B cell (primary cell): ENCODE data around the gene ARRDC1. TPM values are rescaled to one million over a fixed set of nuclear protein-coding genes. Genes with fewer than 3 reads are reported as not detected.
A peak's percentile ranks its signal among the peaks of the same experiment; 100 is the strongest.
"Not testable (repeated sequence)": the region's sequence is repeated elsewhere in the genome, so short reads cannot be mapped to it uniquely, and the experiment has no call there.

Experiments used
- ATAC-seq: fragments of 200-7000 bp; cut with Tn5 transposase; one replicate; pipeline ENCODE4 v1.10.0; 2021; ENCODE audit warnings: low read depth, mild to moderate bottlenecking, moderate number of reproducible peaks, moderate library complexity
- CTCF ChIA-PET: fragments of 350-600 bp; sonication (Branson Sonifier 250); formaldehyde crosslinking; loops from one replicate; lab custom pipeline; 2021; ENCODE audit warnings: antibody characterized with exemption, inconsistent platforms; lab: Charles Lee
- POLR2A ChIA-PET: fragments of 350-600 bp; sonication (Branson Sonifier 250); formaldehyde crosslinking; loops from one replicate; lab custom pipeline; 2021; ENCODE audit warnings: antibody characterized with exemption; lab: Charles Lee
- DNase-seq: peaks from one replicate; pipeline ENCODE4 v3.0.0; 2013
- H2AFZ ChIP-seq: 2 replicates; pipeline ENCODE4 v1.6.1; 2012; ENCODE audit warnings: mild to moderate bottlenecking, low read depth, low read length; ENCODE audit not compliant: insufficient read depth, poor library complexity, severe bottlenecking
- H3K27ac ChIP-seq, 2 donors: 1 replicate in 1 of 2; 2 replicates in 1 of 2; pipeline ENCODE4 v1.5.1; 2012 to 2013; ENCODE audit warnings: low read length in 2 of 2, mild to moderate bottlenecking in 2 of 2, moderate library complexity in 1 of 2
- H3K27me3 ChIP-seq, 4 experiments: fragments of 200-600 bp in 1 of 4; sonication (generic) in 1 of 4; replicated peaks in 1 of 4; 1 replicate in 2 of 4; 2 replicates in 2 of 4; pipeline versions ENCODE4 v1.6.1 to v1.7.0; 2013 to 2016; ENCODE audit warnings: low read length in 3 of 4, mild to moderate bottlenecking in 2 of 4, mixed read lengths in 1 of 4, moderate library complexity in 1 of 4; ENCODE audit not compliant: insufficient read depth in 4 of 4, control insufficient read depth in 3 of 4; ENCODE audit errors: control extremely low read depth in 1 of 4
- H3K36me3 ChIP-seq, 2 experiments: replicated peaks in 1 of 2; 1 replicate in 1 of 2; 2 replicates in 1 of 2; pipeline versions ENCODE4 v1.6.1 to v1.7.1; 2013; ENCODE audit warnings: low read length in 1 of 2; ENCODE audit not compliant: insufficient read depth in 2 of 2, control insufficient read depth in 1 of 2; ENCODE audit errors: control extremely low read depth in 1 of 2, extremely low read depth in 1 of 2
- H3K4me1 ChIP-seq, 2 donors: fragments of 200-600 bp in 1 of 2; sonication (generic) in 1 of 2; 1 replicate in 1 of 2; 2 replicates in 1 of 2; pipeline versions ENCODE4 v1.5.1 to v1.6.1; 2013 to 2017; ENCODE audit warnings: low read length in 2 of 2; ENCODE audit not compliant: control insufficient read depth in 2 of 2, insufficient read depth in 2 of 2
- H3K4me2 ChIP-seq: replicated peaks from 2 replicates; pipeline ENCODE3; 2012; ENCODE audit warnings: mild to moderate bottlenecking, low read depth, low read length; ENCODE audit not compliant: poor library complexity, severe bottlenecking
- H3K4me3 ChIP-seq, 5 experiments: fragments of 200-600 bp in 1 of 5; sonication (generic) in 1 of 5; 1 replicate in 3 of 5; 2 replicates in 2 of 5; pipeline versions ENCODE4 v1.5.1 to v1.7.0; 2011 to 2016; ENCODE audit warnings: low read length in 4 of 5, mild to moderate bottlenecking in 4 of 5, low read depth in 2 of 5, control low read depth in 1 of 5, moderate library complexity in 1 of 5; ENCODE audit not compliant: insufficient read depth in 1 of 5; ENCODE audit errors: control extremely low read depth in 1 of 5, extremely low read depth in 1 of 5
- H3K79me2 ChIP-seq: fragments of 200-600 bp; sonication (generic); one replicate; pipeline ENCODE4 v1.6.0; 2016; ENCODE audit warnings: low read length; ENCODE audit not compliant: control insufficient read depth, insufficient read depth
- H3K9ac ChIP-seq: fragments of 200-600 bp; sonication (generic); 2 replicates; pipeline ENCODE4 v1.6.1; 2017; ENCODE audit warnings: mild to moderate bottlenecking, low read length, moderate library complexity
- H3K9me3 ChIP-seq, 3 donors: one replicate each; pipeline versions ENCODE4 v1.6.1 to v1.7.1; 2013; ENCODE audit warnings: low read length in 2 of 3; ENCODE audit not compliant: control insufficient read depth in 2 of 3, insufficient read depth in 1 of 3; ENCODE audit errors: control extremely low read depth in 1 of 3
- H4K20me1 ChIP-seq: 2 replicates; pipeline ENCODE4 v1.6.0; 2012; ENCODE audit warnings: mild to moderate bottlenecking, low read length; ENCODE audit not compliant: insufficient read depth, control insufficient read depth, poor library complexity, severe bottlenecking
- H3K27ac Mint-ChIP-seq: one replicate; pipeline ENCODE4 v1.8.0; 2021; ENCODE audit warnings: mixed read lengths
- H3K27me3 Mint-ChIP-seq: one replicate; pipeline ENCODE4 v1.8.0; 2021; ENCODE audit warnings: mixed read lengths
- H3K4me1 Mint-ChIP-seq: one replicate; pipeline ENCODE4 v1.8.0; 2021; ENCODE audit warnings: mixed read lengths
- H3K4me3 Mint-ChIP-seq: one replicate; pipeline ENCODE4 v1.8.0; 2021; ENCODE audit warnings: mixed read lengths
- H3K9me3 Mint-ChIP-seq: one replicate; pipeline ENCODE4 v1.8.0; 2022; ENCODE audit warnings: mixed read lengths; ENCODE audit not compliant: insufficient read depth
- CTCF ChIP-seq: fragments of 200-600 bp; IDR thresholded peaks from one replicate; pipeline ENCODE4 v1.8.0; 2022; ENCODE audit warnings: antibody characterized with exemption, mild to moderate bottlenecking
- EZH2 ChIP-seq: IDR thresholded peaks from 2 replicates; pipeline ENCODE4 v1.6.1; 2012; ENCODE audit warnings: borderline replicate concordance, low read depth, mild to moderate bottlenecking, moderate library complexity, low read length; ENCODE audit not compliant: insufficient read depth, poor library complexity, severe bottlenecking
- WGBS: methylation state at CpG from one replicate; pipeline ENCODE4 v1.1.5; 2013; ENCODE audit warnings: missing lambda C conversion rate; ENCODE audit not compliant: insufficient coverage; 5-methylcytosine and 5-hydroxymethylcytosine counted together
- intact Hi-C: fragments of 100-400 bp; cut with micrococcal nuclease; formaldehyde crosslinking; loops from one replicate; pipeline ENCODE4 v1.10.0; 2022
- polyA plus RNA-seq: library from polyadenylated mRNA; depleted of rRNA; stranded (reverse); fragments of >200 nt; gene quantifications from 2 replicates; pipeline ENCODE4 v1.2.3, GENCODE V29; 2012
- total RNA-seq, 2 donors: library from RNA; stranded (reverse); fragments of 120-200 nt in 1 of 2; gene quantifications; 1 replicate in 1 of 2; 2 replicates in 1 of 2; pipeline versions ENCODE4 v1.2.3 to v1.2.4, GENCODE V29; 2013 to 2022

The ARRDC1 gene
- total and polyA plus RNA-seq, 2 donors (not counting 1 experiment from before 2014, with no cell fraction given): 89.2 to 227 TPM

GRCh38 chr9:137621131-137621757 is 15.8 kb downstream of the ARRDC1 start:
- ATAC-seq (no peak), DNase-seq (peak; percentile 32)
- Mint-ChIP-seq H3K27ac (peak overlapping the region; percentile 20), H3K4me3 (peak overlapping the region; percentile 16), H3K4me1 (peaks cover 50% of the 10 kb centered on the region), H3K27me3 (no peaks in the 10 kb centered on the region), H3K9me3 (no peaks in the 10 kb centered on the region)
- no peak overlapping the region for H3K4me2 ChIP-seq
- TF ChIP-seq CTCF (peak; percentile 56), EZH2 (no peak)
- no peaks in the 10 kb centered on the region for H3K27me3 ChIP-seq
- peaks cover 54% of the 10 kb centered on the region for H4K20me1 ChIP-seq
- H3K9me3 ChIP-seq: no peaks in the 10 kb centered on the region
- peaks cover 33 to 51% of the 10 kb centered on the region in 2 donors for H3K4me1 ChIP-seq
- H2AFZ ChIP-seq: no peak overlapping the region
- peaks cover 0 to 3% of the 10 kb centered on the region in 2 experiments for H3K36me3 ChIP-seq
- no peak overlapping the region for H3K4me3 ChIP-seq
- WGBS: 100% methylated on average over 1 of the region's 6 CpGs
- ChIA-PET CTCF (no interaction called here), POLR2A (no interaction called here)
- H3K27ac ChIP-seq: no peak overlapping the region
- no peak overlapping the region for H3K9ac ChIP-seq
- intact Hi-C loops: no loop called here
- H3K79me2 ChIP-seq: peaks cover 82% of the 10 kb centered on the region

GRCh38 chr9:137622211-137622610 is 16.7 kb downstream of the ARRDC1 start:
- CTCF ChIA-PET: interaction anchor here (1.5 kb wide), 1 partner anchor 51 kb away, joined by 3 read pairs; no protein-coding TSS in a partner anchor
- H3K9me3 Mint-ChIP-seq, H3K9ac ChIP-seq, POLR2A ChIA-PET, intact Hi-C loops, H3K4me2 ChIP-seq, H3K4me3 Mint-ChIP-seq, DNase-seq, H3K4me3 ChIP-seq, ATAC-seq, H2AFZ ChIP-seq, H3K27ac ChIP-seq, H3K36me3 ChIP-seq, H3K27me3 ChIP-seq, H3K27me3 Mint-ChIP-seq, H3K27ac Mint-ChIP-seq, H3K9me3 ChIP-seq: not testable (repeated sequence)
- H3K4me1 Mint-ChIP-seq: peaks cover 53% of the 10 kb centered on the region
- Histone ChIP-seq H3K4me1 (peaks cover 33 to 52% of the 10 kb centered on the region in 2 donors), H3K79me2 (peaks cover 87% of the 10 kb centered on the region), H4K20me1 (peaks cover 62% of the 10 kb centered on the region)
- WGBS: 94% methylated on average over 3 of the region's 8 CpGs
